Nephron (organoid): ENCODE data around the gene CLIC5.

Experiments used
- H3K27ac Mint-ChIP-seq, 3 experiments: 2 replicates each; pipeline ENCODE4 v1.8.0; 2020; ENCODE audit warnings: mixed read lengths in 3 of 3, mild to moderate bottlenecking in 2 of 3, moderate library complexity in 1 of 3
- H3K27me3 Mint-ChIP-seq: 2 replicates; pipeline ENCODE4 v1.8.0; 2021; ENCODE audit warnings: low read depth, mild to moderate bottlenecking, moderate library complexity, mixed read lengths
- H3K36me3 Mint-ChIP-seq: 2 replicates; pipeline ENCODE4 v1.8.0; 2020; ENCODE audit warnings: low read depth, mixed read lengths
- H3K4me1 Mint-ChIP-seq: 2 replicates; pipeline ENCODE4 v1.8.0; 2020; ENCODE audit warnings: mixed read lengths
- H3K4me3 Mint-ChIP-seq, 3 experiments: 2 replicates each; pipeline ENCODE4 v1.8.0; 2020; ENCODE audit warnings: mild to moderate bottlenecking in 3 of 3, mixed read lengths in 3 of 3, moderate library complexity in 2 of 3
- H3K9me3 Mint-ChIP-seq: 2 replicates; pipeline ENCODE4 v1.8.0; 2020; ENCODE audit warnings: mixed read lengths
- CTCF ChIP-seq, 3 experiments: fragments of 200-600 bp; sonication (generic); IDR thresholded peaks; one replicate each; pipeline ENCODE4 v1.5.0; 2021; ENCODE audit warnings: antibody characterized with exemption in 3 of 3; ENCODE audit not compliant: unreplicated experiment in 3 of 3

CLIC5 gene

GRCh38 chr6:46051962-46052361, 36.3 kb upstream of the CLIC5 start:
- H3K27me3 Mint-ChIP-seq = no peaks in the 10 kb centered on the region
- no peak for TF ChIP-seq CTCF (IDR thresholded peaks at IDR 0.05; ENCODE audit: unreplicated experiment in 3 of 3)
- H3K27ac Mint-ChIP-seq = no peak overlapping the region
- H3K4me3 Mint-ChIP-seq = no peak overlapping the region
- peaks cover 8% of the 10 kb centered on the region for H3K4me1 Mint-ChIP-seq
- H3K9me3 Mint-ChIP-seq = peaks cover 7% of the 10 kb centered on the region
- no peaks in the 10 kb centered on the region for H3K36me3 Mint-ChIP-seq

- H3K36me3 Mint-ChIP-seq = no peaks in the 10 kb centered on the region
- H3K27me3 Mint-ChIP-seq = no peaks in the 10 kb centered on the region
- H3K9me3 Mint-ChIP-seq = peaks cover 4% of the 10 kb centered on the region
- peaks cover 8% of the 10 kb centered on the region for H3K4me1 Mint-ChIP-seq
- H3K4me3 Mint-ChIP-seq = no peak overlapping the region
- H3K27ac Mint-ChIP-seq = no peak overlapping the region
- TF ChIP-seq CTCF (IDR thresholded peaks at IDR 0.05; ENCODE audit: unreplicated experiment in 3 of 3) = no peak
These were observed 35.3 kb upstream of the CLIC5 start for GRCh38 chr6:46050845-46051405.

- no peak for TF ChIP-seq CTCF (IDR thresholded peaks at IDR 0.05; ENCODE audit: unreplicated experiment in 3 of 3)
- H3K27ac Mint-ChIP-seq = no peak overlapping the region
- peaks cover 21% of the 10 kb centered on the region for H3K4me1 Mint-ChIP-seq
- H3K36me3 Mint-ChIP-seq = no peaks in the 10 kb centered on the region
- H3K9me3 Mint-ChIP-seq = no peaks in the 10 kb centered on the region
- H3K4me3 Mint-ChIP-seq = no peak overlapping the region
- no peaks in the 10 kb centered on the region for H3K27me3 Mint-ChIP-seq
These were observed 33.1 kb upstream of the CLIC5 start for GRCh38 chr6:46048646-46049297.

GRCh38 chr6:46046558-46047174, 31.0 kb upstream of the CLIC5 start:
- H3K36me3 Mint-ChIP-seq = no peaks in the 10 kb centered on the region
- peaks cover 13% of the 10 kb centered on the region for H3K4me1 Mint-ChIP-seq
- no peaks in the 10 kb centered on the region for H3K27me3 Mint-ChIP-seq
- H3K27ac Mint-ChIP-seq = no peak overlapping the region
- no peak overlapping the region for H3K4me3 Mint-ChIP-seq
- H3K9me3 Mint-ChIP-seq = no peaks in the 10 kb centered on the region
- TF ChIP-seq CTCF (IDR thresholded peaks at IDR 0.05; ENCODE audit: unreplicated experiment in 3 of 3) = no peak

- H3K36me3 Mint-ChIP-seq = no peaks in the 10 kb centered on the region
- peaks cover 13% of the 10 kb centered on the region for H3K4me1 Mint-ChIP-seq
- H3K27ac Mint-ChIP-seq = peak overlapping the region in 2 of 3 experiments; percentile 0 to 9
- no peaks in the 10 kb centered on the region for H3K27me3 Mint-ChIP-seq
- H3K9me3 Mint-ChIP-seq = no peaks in the 10 kb centered on the region
- no peak overlapping the region for H3K4me3 Mint-ChIP-seq
- TF ChIP-seq CTCF (IDR thresholded peaks at IDR 0.05; ENCODE audit: unreplicated experiment in 3 of 3) = no peak
These were observed 29.4 kb upstream of the CLIC5 start for GRCh38 chr6:46044881-46045617.
